GM19463 (cell line): Measurements from ENCODE around the gene ARHGEF11.
"Not testable (repeated sequence)": the region's sequence is repeated elsewhere in the genome, so short reads cannot be mapped to it uniquely, and the experiment has no call there.

Experiments
- ATAC-seq: cut with Tn5 transposase; IDR thresholded peaks from one replicate; pipeline ENCODE4 v1.9.1; 2021; ENCODE audit warnings: mild to moderate bottlenecking, moderate library complexity; ENCODE audit not compliant: unreplicated experiment

The ARHGEF11 gene

DNA sequence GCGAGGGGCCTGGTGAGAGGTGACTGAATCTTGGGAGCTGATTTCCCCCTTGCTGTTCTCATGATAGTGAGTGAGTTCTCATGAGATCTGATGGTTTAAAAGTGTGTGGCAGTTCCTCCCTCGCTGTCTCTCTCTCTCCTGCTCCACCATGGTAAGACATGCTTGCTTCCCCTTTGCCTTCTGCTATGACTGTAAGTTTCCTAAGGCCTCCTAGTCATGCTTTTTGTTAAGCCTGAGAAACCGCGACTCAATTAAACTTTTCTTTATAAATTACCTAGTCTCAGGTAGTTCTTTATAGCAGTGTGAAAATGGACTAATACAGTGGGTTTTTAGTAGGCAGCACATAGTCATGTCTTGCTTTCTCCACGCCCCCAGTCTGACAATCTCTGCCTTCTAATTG lies 10.2 kb upstream of the ARHGEF11 start:
- ATAC-seq, result not testable (repeated sequence)

DNA sequence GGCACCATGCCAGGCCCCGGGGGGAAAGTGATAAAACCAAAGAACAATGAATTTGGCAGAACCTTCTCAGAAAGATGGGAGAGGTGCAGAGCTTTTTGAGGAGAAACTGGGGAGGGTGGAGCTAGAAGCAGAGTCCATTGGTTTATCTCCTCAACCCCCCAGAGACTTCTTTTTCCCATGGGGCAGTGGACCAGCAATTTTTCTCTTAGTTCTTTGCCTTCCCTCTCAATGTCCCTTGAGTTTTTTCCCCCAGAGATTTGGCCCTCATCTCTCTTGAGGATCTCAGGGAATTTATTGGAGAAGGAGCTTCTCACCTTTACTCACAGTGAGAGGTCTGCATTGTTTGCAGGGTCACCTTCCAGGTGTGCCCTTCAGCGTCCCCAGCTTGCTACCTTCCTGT lies 5.3 kb upstream of the ARHGEF11 start:
- no peak for ATAC-seq

DNA sequence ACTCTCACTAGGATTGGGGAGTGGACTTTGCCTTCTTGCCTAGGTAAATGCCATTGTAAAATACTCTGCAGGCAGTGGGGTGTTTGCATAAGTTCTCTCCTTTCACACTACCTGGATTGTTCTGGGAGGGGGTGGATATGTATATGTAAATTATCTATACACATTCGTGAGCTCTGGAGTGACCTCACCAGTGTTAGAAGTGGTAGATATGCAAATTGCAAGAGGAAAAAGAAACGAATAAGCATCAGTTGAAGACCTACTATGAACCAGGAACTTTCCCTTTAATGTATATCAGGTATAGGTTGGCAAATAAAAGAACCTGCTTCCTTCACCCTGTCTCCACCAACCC lies 1.5 kb upstream of the ARHGEF11 start:
- ATAC-seq, result no peak

DNA sequence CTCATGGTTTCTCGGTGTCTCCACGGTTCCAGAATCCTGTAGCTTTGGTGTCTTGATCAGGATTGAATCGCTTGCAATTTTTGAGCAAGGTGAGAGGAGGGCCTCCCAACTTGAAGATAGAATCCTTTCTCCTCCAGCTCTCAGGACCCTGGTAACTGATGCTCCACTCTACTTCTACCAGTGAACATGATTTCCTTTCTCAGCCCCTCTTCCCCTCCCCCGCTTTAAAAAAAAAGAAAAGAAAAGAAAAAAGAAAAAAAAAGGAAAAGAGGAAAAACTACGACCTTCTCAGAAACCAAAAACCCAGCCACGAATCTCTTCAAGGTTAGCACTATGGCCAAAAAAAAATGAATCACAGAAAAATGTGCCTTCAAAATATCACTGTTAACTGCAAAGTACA lies 1.2 kb downstream of the ARHGEF11 start:
- no peak for ATAC-seq

DNA sequence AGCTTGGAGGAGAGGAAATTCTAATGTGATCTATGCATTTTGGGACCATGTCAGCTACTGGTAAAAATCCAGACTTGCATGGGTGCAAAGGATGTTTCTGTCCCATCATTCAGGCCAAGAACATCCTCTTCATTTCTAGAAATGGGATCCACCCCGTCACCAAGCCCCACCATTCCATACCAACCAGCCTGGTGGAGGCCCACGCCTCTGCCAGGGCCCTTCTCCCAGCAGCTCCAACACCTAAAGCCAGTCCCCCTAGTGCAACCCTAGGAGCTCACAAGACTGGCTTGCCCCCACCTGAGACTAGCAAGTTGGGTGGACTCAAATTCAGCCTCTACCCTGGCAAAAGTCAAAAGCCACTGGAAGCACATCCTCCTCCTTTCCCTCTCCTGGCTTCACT lies 1.9 kb downstream of the ARHGEF11 start:
- no peak for ATAC-seq

DNA sequence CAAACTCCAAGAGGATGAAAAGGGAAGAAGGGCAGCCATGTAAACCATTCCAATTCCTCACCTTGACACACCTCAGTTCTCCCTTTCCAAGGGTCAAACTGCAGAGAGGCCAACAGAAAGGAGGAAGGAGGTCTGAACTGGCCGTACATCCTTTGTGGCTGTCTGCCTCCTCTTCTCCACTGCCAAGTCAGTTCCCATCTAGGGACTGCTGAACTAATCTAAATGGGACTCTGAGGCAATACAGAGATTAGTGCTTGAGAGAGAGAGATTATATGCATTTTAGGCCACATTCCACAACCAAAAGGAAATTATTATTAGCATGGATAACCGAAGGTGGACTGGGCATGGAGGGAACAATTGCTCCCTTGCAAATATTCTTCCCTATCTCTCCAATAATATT lies 2.7 kb downstream of the ARHGEF11 start:
- ATAC-seq, result no peak

DNA sequence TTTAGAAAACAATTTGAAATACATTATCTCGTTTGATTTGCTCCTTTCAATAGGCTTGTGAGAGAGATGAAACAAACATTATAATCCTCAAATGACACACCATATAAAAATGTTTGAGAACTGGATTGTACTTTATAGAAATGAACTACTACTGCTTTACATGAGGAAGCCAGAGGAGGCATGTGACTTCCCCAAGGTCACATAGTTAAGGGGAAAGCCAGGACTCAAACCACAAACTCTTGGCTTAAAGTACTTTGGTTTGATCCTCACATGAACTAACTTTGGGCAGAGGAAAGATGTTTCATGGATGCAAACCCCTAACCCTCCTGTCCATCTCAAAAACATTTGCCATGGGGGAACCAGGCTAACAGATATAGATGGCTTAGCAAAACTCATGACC lies 4.7 kb downstream of the ARHGEF11 start:
- no peak for ATAC-seq

DNA sequence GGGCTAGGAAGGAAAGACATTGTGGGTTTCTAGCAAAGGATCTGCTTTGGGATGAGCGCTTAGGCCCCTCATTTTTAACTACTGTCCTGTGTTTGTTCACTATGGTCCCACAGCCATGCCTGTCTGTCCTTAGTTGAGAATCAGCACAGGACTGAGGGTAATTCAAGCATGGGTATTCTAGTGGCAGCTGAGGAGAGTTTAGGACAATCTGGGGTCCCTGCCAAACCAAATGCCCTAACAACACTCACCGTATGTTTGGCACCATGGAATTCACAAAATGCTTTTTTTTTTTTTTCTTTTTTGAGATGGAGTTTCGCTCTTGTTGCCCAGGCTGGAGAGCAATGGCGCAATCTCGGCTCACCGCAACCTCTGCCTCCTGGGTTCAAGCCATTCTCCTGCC lies 10.4 kb downstream of the ARHGEF11 start:
- ATAC-seq, result no peak

DNA sequence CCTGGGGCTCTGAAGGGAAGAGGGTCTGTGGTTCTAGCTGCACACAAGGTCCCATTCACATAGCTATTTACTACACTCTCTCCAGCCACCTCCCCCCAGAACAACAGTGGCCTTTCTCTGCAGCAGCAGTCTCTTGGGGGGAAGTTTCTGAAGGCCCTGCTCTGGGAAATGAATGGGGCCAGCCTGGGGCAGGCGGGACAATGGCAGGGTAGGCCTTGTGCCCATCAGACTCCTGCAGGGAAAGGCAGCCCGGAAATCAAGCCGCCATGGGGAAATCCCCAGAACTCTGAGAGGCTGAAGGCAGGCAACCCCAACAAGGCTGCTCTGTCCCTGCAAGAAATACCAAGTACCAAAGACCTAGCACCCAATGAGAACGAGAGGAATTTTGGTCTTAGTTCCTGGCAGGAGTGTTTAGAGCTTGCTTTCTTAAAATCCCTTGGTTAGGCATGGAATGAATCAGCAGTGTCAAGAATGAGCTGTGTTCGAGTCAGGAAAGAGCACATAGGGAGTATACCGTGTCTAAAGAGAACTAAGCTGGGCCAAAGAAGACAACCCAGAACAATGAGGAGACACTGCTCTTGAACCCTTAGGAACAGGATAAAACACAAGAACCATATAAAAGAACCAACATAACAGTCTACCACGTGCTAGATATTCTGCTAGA lies 11.3 kb downstream of the ARHGEF11 start:
- no peak for ATAC-seq

DNA sequence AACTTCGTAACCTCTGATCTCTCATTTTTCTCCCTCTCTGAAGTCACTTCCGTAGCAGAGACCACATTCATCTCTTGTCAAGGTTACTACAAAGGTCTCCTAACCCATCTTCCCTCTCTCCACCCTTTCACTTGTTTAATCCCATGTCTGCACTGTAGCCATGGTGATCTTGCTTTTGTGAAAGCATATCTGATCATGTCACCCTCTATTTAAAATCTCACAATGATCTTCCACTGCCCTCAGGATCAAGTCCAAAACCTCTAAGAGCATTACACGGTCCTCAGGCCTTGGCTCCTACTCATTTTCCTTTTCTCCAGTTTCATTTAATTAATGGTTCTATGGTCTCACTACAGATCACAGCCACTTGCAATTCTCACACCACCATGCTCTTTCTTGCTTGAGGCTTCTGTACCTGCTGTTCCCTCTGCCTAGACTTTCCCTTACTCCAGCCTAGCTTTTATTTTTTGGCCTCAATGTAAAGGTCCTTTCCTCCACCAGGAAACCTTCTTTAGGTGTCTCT lies 12.1 kb downstream of the ARHGEF11 start:
- no peak for ATAC-seq

DNA sequence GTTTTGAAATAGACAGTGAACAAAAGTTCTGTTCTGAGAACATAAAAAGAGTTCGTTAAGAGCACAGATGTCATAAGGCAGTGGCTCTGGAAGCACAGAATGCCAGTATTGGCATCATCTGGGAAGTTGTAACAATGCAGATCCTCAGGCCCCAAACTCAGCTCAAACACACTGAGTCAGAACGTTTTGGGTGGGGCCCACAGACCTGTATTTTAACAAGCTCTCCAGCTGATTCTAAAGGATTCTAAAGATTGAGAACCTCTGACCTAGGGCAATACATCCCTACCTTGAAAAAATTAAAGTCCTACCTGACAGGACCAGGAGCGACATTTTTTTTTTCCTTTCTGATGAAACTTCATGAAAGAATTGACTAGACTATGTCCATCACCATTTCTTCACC lies 13.2 kb downstream of the ARHGEF11 start:
- ATAC-seq, result no peak

DNA sequence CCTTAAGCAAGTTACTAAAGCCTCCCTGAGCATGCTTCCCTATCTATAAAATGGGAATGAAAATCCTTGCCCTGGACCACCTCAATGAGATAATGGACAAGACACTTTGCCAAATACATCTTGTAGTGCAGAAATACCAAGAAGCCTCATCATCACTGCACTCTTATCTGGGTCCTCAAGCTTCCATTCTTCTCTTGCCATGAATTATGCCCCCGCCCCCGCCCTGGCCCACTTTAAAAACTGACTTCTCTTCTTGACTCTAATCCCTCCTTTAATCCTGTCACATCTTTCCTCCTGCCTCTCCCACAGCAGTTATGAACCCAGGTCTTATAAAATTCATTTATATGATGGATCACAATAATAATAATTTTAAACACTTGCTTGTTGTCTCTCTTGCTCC lies 14.8 kb downstream of the ARHGEF11 start:
- ATAC-seq, result no peak

DNA sequence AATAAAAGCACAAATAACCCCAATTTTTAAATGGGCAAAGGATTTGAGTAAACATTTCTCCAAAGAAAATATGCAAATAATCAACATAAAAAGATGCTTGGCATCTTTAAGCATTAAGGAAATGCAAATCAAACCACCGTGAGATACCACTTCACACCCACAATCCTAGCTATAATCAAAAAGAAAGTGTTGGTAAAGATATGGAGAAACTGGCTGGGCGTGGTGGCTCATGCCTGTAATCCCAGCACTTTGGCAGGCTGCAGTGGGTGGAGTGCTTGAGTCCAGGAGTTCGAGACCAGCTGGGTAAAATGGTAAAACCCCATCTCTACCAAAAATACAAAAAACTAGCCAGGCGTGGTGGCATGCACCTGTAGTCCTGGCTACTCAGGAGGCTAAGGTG lies 16.9 kb downstream of the ARHGEF11 start:
- ATAC-seq, result no peak

DNA sequence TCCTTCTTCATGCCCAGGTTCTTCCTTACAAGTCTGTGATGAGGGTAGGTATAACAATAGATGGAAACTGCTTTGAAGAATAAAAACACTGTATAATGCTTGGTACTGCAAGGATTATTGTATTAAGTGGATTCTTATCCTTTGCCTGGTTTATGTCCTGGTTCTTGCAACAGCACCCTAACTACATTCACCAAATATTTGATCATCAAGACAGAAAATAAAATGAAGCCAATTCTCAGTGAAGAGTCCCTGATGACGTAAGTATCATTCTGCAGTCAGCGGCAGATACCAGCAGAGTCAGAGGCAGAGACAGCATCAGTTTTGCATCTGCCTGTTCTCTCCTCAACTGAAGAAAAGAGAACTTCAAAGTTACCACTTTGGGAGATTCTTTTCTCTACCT lies 19.7 kb downstream of the ARHGEF11 start:
- ATAC-seq, result no peak

DNA sequence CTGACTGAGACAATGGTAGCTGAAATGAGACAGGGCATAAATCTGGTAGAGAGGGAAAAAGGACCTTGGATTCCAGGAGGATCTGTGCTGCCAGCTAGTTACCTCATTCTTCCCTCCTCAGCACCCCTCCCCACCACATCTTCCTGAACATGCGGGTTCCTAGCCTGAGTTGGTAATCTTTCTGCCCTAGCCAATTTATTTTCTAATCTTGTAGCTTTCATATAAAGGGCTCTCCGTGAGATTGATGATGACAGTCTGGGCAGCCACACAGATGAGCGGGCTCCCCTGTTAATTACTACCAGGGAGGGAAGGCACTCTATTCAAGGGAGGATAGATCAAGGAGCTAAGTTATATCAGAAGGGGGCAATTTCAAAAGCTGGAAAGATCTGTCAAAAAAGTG lies 20.2 kb downstream of the ARHGEF11 start:
- ATAC-seq, result no peak

DNA sequence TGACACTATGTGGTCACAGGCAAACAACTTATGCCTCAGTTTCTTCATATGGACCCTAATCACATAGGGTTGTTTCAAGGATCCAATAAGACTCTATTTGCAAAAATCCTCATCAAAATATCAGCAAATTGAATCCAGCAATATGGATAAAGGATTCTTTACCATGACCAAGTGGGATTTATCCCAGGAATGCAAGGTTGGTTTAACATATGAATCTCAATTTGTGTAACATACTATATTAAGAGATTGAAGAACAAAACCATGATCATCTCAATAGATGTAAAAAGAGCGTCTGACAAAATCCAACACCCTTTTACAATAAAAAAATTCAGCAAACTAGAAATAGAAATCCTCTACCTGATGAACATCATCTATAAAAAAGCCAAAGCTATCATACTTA lies 23.9 kb downstream of the ARHGEF11 start:
- ATAC-seq, result no peak

DNA sequence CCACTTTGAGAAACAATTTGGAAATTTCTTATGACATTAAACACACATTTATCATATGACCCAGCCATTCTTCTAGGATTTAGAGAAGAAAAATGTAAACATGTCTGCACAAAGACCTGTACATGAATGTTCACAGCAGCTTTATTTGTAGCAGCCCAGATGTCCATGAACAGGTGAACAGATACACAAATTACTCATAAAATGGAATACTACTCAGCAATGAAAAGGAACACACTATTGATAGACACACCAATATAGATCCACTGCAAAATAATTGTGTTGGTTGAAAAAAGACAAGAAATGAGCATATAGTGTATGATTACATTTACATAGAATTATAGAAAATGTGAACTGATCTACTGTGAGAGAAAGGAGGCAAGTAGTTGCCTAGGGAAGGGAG lies 26.1 kb downstream of the ARHGEF11 start:
- no peak for ATAC-seq

DNA sequence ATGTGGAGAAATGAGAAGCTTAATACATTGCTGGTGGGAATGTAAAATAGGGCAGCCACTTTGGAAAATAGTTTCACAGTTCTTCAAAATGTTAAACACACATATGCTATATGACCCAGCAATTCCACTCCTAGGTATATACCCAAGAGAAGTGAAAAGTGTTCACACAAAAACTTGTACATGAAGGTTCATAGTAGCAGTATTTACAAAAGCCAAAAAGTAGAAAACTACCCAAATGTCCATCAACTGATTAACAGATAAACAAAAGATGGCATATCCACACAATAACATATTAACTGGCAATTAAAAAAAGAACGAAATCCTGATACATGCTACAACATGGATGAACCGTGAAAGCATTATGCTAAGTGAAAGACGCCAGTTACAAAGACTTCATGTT lies 33.7 kb downstream of the ARHGEF11 start:
- no peak for ATAC-seq

DNA sequence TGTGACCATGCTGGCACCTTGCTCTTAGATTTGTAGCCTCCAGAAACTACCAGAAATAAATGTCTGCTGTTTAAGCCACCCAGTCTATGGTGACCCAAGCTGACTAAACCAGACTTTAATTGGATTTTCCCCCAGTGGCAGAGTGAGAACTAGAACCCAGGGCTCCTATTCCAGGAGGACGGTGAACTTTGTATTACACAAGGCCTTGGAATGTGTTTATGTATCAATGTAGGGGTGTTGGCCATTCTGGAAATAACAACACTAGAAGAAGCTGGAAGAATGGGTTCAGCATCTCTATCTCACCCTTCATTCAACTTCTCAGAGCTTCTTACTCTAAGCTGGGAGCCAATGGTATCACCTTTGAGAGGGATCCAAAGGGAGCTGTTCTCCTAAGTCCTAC lies 37.0 kb downstream of the ARHGEF11 start:
- no peak for ATAC-seq

DNA sequence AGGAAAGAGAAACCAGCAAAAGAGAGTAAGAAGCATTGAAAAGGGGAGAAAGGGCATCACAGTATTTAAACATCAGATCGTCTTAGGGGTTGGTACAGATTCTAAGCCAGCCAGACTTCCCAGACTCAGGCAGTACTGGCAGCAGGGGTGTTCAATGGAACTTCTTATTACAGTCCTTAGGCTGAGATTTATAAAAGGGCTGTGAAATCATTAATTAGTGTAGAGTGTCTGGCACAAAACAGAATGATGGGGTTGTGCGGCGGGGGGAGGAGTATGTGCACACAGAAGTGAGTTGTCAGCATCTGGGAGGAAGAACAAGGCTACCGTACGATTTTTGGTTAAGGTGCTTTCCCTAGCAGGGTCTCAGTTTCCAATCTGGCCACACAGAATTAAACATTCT lies 38.2 kb downstream of the ARHGEF11 start:
- no peak for ATAC-seq

DNA sequence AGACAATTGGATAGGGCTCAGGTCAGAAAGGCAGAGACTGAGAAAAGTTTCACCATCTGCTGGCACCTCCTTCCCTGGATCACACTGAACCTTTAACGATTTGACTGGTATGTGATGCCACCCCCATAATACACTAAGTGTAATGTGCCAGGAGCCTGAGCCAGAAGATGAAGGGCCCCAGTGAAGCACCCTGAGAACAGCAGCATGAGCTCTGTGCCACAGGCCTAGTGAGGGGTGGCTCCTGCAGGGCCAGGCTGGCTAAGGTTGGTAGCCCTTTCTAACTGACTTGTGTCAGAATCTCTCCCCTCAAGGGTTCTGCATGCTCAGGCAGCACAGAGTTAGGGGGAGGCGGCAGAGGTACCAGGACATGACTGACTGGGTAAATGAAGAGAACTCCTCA lies 38.9 kb downstream of the ARHGEF11 start:
- ATAC-seq, result no peak

DNA sequence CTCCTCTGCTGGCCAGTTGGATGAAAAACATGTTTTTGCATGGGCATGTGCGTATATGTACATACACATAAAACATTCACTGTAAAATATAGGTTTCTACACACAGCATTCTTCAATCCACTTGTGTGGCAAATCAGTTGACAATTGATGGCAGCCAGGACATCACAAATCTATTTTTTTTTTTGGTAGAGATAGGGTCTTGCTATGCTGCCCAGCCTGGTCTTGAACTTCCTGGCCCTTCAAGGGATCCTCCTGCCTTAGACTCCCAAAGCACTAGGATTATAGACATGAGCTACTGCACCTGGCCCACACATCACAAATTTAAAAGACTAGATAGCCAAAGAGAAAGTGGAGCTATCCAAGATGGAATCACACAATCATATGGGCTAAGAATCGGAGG lies 39.6 kb downstream of the ARHGEF11 start:
- ATAC-seq, result no peak

DNA sequence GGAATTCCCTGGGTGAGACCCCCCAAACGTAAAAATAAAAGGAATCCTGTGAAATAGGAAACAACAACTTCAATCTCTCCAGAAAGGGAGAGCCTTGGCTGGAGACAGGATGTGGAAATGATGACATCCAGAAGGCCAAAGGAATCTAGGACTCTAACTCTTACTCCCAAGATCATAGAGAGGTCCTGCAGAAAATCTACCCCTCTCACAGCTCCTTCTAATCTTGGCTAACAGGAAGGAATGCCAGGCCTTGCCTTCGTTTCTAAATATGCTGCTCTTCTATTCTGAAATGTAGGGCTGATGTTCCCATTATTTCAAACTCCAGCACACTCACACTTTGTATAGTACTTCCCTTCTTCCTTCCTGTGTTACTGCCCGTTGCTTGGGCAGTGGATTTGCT lies 40.7 kb downstream of the ARHGEF11 start:
- ATAC-seq, result no peak
